LoVo (cell line): ENCODE measurements around the gene CD68.

Source experiments
- DNase-seq: peaks from one replicate; pipeline ENCODE4 v3.0.0-alpha.2; 2016; ENCODE audit warnings: low spot score

The CD68 gene, protein sequence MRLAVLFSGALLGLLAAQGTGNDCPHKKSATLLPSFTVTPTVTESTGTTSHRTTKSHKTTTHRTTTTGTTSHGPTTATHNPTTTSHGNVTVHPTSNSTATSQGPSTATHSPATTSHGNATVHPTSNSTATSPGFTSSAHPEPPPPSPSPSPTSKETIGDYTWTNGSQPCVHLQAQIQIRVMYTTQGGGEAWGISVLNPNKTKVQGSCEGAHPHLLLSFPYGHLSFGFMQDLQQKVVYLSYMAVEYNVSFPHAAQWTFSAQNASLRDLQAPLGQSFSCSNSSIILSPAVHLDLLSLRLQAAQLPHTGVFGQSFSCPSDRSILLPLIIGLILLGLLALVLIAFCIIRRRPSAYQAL

DNA sequence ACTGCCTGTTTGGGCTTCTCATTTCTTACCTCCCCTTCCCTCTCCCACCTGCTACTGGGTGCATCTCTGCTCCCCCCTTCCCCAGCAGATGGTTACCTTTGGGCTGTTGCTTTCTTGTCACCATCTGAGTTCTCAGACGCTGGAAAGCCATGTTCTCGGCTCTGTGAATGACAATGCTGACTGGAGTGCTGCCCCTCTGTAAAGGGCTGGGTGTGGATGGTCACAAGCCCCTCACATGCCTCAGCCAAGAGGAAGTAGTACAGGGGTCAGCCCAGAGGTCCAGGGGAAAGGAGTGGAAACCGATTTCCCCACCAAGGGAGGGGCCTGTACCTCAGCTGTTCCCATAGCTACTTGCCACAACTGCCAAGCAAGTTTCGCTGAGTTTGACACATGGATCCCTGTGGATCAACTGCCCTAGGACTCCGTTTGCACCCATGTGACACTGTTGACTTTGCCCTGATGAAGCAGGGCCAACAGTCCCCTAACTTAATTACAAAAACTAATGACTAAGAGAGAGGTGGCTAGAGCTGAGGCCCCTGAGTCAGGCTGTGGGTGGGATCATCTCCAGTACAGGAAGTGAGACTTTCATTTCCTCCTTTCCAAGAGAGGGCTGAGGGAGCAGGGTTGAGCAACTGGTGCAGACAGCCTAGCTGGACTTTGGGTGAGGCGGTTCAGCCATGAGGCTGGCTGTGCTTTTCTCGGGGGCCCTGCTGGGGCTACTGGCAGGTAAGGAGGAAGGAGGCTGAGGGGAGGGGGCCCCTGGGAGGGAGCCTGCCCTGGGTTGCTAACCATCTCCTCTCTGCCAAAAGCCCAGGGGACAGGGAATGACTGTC is at the start of gene CD68:
CD68 (plus strand) TSS at position 638 of the 833 bp plus-strand sequence; CDS start at position 678, 40 bp downstream.
- DNase-seq: peak; percentile 92

- no peak for DNase-seq
Measured at GRCh38 chr17:7530023-7530900, 49.2 kb upstream of the CD68 start.

DNA sequence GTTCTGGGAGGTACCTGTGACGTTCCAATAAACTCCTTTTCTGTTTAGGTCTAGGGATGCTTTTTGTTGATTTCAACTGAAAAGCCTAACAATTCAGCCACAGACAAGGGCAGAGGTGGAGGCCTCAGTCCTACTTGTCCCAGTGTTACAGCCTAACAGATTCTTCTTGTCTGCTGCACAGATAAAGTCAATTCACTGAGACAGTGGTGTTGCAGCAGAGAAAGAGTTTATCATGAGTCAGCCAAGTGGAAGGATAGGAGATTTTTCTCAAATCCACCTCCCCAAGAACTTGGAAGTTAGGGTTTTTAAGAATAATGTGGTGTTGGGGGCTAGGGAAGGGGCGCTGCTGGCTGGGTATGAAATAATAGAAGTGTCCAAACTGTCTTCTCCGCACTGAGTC is 41.4 kb upstream of the CD68 start:
- DNase-seq: no peak

DNA sequence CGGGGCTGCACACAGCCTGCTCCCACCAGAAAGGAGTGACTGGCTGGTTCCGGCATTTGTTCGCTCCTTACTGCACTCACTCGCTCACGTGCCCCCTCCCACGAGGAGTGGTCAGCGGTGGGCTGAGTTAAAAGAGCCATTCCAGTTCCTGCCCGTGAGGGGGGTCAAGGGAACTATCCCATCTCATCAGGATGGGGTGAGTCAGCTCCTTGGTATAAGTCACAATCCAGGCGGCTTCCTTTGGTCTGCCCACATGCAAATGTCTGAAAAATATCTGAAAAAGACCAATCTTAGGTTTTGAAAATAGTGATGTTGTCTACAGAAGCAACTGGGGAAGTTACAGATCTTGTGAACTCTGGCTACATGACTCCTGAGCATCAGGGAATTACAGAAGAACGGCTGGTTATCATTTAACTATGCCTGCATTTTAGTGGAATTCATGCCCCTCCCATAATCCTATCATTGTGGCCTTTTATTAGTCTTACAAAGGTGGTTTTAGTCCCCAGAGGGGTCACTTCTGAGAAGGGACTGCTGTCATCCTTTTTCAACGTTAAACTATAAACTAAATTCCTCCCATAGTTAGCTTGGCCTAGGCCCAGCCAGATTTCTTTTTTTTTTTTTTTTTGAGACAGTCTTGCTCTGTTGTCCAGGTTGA is 40.4 kb upstream of the CD68 start:
- DNase-seq: no peak

- no peak for DNase-seq
Measured at GRCh38 chr17:7541074-7541621, 38.3 kb upstream of the CD68 start.

DNA sequence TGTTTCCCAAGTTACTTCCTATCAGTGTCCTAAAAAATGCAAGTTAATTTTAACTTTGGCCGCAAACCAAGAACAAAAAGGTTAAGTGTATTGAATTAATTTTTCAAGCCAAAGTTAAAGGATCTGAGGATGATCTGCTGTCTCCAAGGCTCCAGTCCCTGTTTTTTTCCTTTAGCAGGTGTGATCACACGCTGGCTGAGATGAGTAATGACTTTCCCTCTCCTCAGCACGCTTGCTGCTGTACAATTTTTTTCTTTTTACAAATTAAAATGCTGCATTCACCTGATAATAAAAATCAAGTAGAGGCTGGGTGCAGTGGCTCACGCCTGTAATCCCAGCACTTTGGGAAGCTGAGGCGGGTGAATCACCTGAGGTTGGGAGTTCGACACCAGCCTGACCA is 34.5 kb upstream of the CD68 start:
- no peak for DNase-seq

GRCh38 chr17:7548585-7549400 is 30.6 kb upstream of the CD68 start, which contains the start of gene TNFSF12:
TNFSF12 (plus strand) TSS chr17:7549058; CDS start chr17:7549154, 96 bp downstream.
- no peak for DNase-seq

DNA sequence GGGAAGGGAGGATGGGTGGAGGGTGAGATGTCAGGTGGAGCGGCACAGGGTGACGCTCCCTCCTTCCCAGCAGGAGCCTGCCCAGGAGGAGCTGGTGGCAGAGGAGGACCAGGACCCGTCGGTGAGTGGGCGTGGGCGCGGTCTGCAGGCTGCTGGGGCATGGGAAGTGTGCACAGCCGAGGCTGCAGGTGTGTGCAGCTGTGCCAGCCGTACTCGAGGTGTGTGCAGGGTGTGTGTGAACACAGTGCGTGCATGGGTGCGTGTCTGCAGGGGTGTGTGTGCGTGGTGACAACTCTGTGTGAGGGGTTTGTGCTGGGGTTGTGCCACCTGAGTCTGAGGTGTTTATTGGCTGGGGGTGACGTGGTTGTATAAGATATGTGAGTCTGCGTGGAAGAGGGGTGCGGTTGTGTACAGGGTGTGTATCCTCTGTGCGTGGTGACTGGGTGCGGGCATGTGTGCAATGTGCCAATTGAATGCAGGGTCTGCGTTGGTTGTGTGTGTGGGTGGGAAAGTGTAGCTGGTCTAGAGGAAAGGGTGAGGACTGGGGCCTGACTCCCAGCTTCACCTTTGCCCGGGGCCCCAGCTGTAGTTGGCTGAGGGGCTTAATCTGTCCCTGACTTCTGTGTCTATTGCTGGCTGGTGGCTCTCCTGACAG is 29.9 kb upstream of the CD68 start:
- no peak for DNase-seq

DNA sequence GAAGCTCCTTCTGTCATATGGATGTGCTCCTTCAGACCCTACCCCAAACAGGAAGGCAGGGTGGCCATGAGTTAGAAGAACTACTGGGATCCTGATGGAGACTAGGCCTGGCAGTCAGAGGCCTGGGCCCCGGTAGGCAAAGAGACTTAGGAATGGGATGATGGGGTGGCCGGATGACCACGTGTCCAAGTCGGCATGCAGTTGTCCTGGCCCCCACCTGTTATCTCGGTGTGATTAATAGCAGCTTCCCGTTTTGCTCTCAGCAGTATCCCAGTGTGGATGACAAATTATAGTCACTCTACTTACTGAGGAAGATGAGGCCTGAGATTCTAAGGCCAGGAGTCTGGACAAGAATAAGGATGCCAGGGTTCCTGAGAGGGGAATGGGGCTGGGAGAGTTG is 29.1 kb upstream of the CD68 start:
- no peak for DNase-seq

DNA sequence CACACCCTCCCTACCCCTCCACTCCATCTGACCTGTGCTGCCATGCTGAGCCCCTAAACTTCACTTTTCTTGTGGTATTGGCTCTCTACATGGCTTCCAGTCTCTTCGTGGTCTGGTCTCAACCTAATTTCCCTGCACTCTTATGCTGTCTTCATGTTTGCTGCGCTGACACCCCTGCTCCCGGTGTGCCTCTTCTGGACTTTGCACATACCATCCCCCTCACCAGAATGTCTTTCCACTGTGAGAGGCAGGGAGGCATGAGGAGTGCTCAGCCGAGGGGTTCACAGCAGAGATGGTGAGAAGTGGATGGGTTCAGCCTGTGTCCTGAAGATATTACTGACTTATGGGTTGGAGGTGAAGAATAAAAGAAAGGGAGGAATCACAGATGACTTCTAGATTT is 28.0 kb upstream of the CD68 start:
- DNase-seq: no peak

- no peak for DNase-seq
Measured at GRCh38 chr17:7552621-7553051, 26.8 kb upstream of the CD68 start.

DNA sequence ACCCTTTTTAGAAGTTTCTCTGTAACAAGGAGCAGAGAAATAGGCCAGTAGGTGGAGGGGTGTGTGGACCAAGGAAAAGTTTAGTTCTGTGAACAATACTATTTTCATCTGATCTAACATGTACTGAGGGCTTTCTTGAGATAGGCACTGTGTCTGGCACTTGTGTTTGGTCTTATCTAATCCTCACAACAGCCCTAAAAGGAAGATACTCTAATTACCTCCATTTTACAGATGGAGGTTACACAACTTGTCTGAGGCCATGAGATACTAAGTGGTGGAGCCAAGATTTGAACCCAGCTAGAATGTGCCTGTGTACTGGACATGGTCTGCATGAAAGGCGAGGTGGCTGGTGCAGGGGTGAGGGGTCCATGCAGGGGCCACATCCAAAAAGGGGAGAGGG is 26.1 kb upstream of the CD68 start:
- no peak for DNase-seq

- DNase-seq: no peak
Measured at GRCh38 chr17:7555320-7555948, 24.0 kb upstream of the CD68 start.

DNA sequence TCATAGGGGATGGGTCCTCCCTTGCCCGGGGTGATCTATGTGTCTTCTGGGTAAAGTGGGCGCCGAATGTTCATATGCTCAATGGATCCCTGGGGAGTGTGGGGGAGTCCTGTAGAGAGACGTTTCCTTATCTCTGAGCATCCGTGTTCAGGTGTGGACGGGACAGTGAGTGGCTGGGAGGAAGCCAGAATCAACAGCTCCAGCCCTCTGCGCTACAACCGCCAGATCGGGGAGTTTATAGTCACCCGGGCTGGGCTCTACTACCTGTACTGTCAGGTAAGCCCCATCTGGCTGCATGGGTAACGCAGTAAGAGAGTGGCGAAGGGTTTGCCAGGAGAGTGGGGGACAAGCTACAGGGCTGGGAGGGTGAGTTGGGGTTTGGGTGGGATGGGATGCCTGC is 22.8 kb upstream of the CD68 start:
- no peak for DNase-seq

- DNase-seq: no peak
Measured at GRCh38 chr17:7557147-7557764, 22.2 kb upstream of the CD68 start.

- peak; percentile 42 for DNase-seq
Measured at GRCh38 chr17:7557775-7558543, 21.5 kb upstream of the CD68 start.

- no peak for DNase-seq
Measured at GRCh38 chr17:7558544-7559319, 20.7 kb upstream of the CD68 start, which contains the start of gene TNFSF13. TNFSF13 (plus strand) TSS chr17:7558750; CDS start chr17:7559040, 290 bp downstream.
